Loucy (cell line): ENCODE results near the gene IQCH.

Experiments used
- H2AFZ ChIP-seq: fragments of 200-600 bp; sonication (generic); 2 replicates; pipeline ENCODE4 v1.6.0; 2016; ENCODE audit warnings: antibody characterized with exemption, mild to moderate bottlenecking, low read length, moderate library complexity
- H3F3A ChIP-seq: fragments of 200-600 bp; 2 replicates; pipeline ENCODE4 v1.6.0; 2016; ENCODE audit warnings: antibody characterized with exemption, low read depth, mild to moderate bottlenecking
- H3K27me3 ChIP-seq: fragments of 200-600 bp; sonication (generic); 2 replicates; pipeline ENCODE4 v1.6.1; 2014; ENCODE audit warnings: low read length, mild to moderate bottlenecking; ENCODE audit not compliant: insufficient read depth, poor library complexity, severe bottlenecking
- H3K36me3 ChIP-seq: fragments of 200-600 bp; sonication (generic); 2 replicates; pipeline ENCODE4 v1.6.1; 2016; ENCODE audit warnings: low read length; ENCODE audit not compliant: insufficient read depth
- H3K4me1 ChIP-seq: fragments of 200-600 bp; sonication (generic); 2 replicates; pipeline ENCODE4 v1.5.1; 2014; ENCODE audit warnings: low read length, mild to moderate bottlenecking; ENCODE audit not compliant: insufficient read depth, poor library complexity, severe bottlenecking
- H3K4me2 ChIP-seq: fragments of 200-600 bp; sonication (generic); 2 replicates; pipeline ENCODE4 v1.6.0; 2014; ENCODE audit warnings: antibody characterized with exemption, low read length, low read depth, mild to moderate bottlenecking; ENCODE audit not compliant: poor library complexity, severe bottlenecking
- H3K4me3 ChIP-seq: fragments of 200-600 bp; sonication (generic); 2 replicates; pipeline ENCODE4 v1.5.1; 2014; ENCODE audit warnings: low read length, mild to moderate bottlenecking, mixed read lengths; ENCODE audit not compliant: poor library complexity, severe bottlenecking
- H3K79me2 ChIP-seq: fragments of 200-600 bp; sonication (generic); 2 replicates; pipeline ENCODE4 v1.6.1; 2014; ENCODE audit warnings: low read length; ENCODE audit not compliant: insufficient read depth
- H3K9ac ChIP-seq: fragments of 200-600 bp; sonication (generic); 2 replicates; pipeline ENCODE4 v1.6.0; 2014; ENCODE audit warnings: mild to moderate bottlenecking, low read depth, low read length, moderate library complexity; ENCODE audit not compliant: poor library complexity, severe bottlenecking
- H3K9me2 ChIP-seq: fragments of 200-600 bp; sonication (generic); replicated peaks from 2 replicates; pipeline ENCODE4 v1.6.1; 2016; ENCODE audit warnings: low read depth, low read length, mixed read lengths
- H3K9me3 ChIP-seq: fragments of 200-600 bp; sonication (generic); 2 replicates; pipeline ENCODE4 v1.6.1; 2014; ENCODE audit warnings: mild to moderate bottlenecking, antibody characterized with exemption, low read length, low read depth; ENCODE audit not compliant: insufficient read depth
- H4K20me1 ChIP-seq: fragments of 200-600 bp; sonication (generic); 2 replicates; pipeline ENCODE4 v1.6.0; 2014; ENCODE audit warnings: antibody characterized with exemption, low read length, mild to moderate bottlenecking; ENCODE audit not compliant: insufficient read depth, poor library complexity, severe bottlenecking
- EZH2phosphoT487 ChIP-seq: fragments of 200-600 bp; IDR thresholded peaks from 2 replicates; pipeline ENCODE4 v1.6.1; 2018; ENCODE audit warnings: antibody characterized with exemption, mild to moderate bottlenecking, moderate library complexity, borderline replicate concordance
- TF ChIP-seq, protein P1 (sequence below): fragments of 200-600 bp; sonication (generic); conservative IDR thresholded peaks from 2 replicates; pipeline ENCODE4 v1.5.1; 2014; ENCODE audit warnings: mild to moderate bottlenecking, antibody characterized with exemption, low read length

Gene IQCH

GRCh38 chr15:67512140-67512539 lies 257.6 kb downstream of the IQCH start:
- Histone ChIP-seq H3K4me1 (peaks cover 17% of the 10 kb centered on the region), H3K27me3 (no peaks in the 10 kb centered on the region)

DNA sequence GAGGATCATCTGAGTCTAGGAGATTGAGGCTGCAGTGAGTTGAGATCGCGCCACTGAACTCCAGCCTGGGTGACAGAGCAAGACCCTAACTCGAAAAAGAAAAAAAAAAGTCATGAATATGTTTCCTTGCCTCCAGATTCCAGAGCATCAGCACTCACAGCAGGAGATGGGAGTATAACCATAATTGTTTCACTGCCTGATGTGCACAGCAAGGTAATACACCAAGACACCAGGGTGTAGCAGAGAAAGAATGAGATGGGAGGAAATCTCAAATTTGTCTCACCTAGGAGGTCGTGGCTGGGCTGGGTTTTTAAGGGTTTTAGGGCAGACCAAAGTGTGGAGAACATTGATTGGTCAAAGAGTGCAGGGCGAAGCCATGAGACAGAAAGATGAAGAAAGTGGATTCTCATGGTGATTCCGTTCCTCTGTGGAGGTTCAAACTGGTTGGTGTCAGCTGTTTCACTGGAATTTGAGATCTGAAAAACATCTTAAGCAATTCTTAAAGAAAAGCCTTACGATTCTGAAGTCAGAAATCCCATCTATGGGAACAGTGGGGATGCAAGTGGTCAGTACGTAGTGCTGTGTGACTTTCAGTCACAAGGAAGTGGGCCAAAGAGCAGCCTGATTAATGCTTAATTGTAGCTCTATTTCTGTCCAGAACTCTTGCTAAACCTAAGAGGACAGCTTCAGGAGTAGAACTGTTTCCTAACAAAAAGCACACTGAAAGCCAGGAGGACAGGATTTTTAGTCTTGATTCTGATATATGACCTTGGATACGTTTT lies 258.5 kb downstream of the IQCH start:
- Histone ChIP-seq H2AFZ (no peak overlapping the region), H3K79me2 (no peaks in the 10 kb centered on the region)

More at GRCh38 chr15:67512140-67512539, 257.6 kb downstream of the IQCH start:
- Histone ChIP-seq H3F3A (no peaks in the 10 kb centered on the region), H3K79me2 (no peaks in the 10 kb centered on the region), H3K9ac (no peak overlapping the region), H3K36me3 (no peaks in the 10 kb centered on the region; the same call in 1 of the 2 replicates), H3K4me2 (no peak overlapping the region), H3K9me3 (no peaks in the 10 kb centered on the region), H3K4me3 (no peak overlapping the region), H3K9me2 (no peaks in the 10 kb centered on the region), H4K20me1 (no peaks in the 10 kb centered on the region), H2AFZ (no peak overlapping the region)
- TF ChIP-seq, protein P1, sequence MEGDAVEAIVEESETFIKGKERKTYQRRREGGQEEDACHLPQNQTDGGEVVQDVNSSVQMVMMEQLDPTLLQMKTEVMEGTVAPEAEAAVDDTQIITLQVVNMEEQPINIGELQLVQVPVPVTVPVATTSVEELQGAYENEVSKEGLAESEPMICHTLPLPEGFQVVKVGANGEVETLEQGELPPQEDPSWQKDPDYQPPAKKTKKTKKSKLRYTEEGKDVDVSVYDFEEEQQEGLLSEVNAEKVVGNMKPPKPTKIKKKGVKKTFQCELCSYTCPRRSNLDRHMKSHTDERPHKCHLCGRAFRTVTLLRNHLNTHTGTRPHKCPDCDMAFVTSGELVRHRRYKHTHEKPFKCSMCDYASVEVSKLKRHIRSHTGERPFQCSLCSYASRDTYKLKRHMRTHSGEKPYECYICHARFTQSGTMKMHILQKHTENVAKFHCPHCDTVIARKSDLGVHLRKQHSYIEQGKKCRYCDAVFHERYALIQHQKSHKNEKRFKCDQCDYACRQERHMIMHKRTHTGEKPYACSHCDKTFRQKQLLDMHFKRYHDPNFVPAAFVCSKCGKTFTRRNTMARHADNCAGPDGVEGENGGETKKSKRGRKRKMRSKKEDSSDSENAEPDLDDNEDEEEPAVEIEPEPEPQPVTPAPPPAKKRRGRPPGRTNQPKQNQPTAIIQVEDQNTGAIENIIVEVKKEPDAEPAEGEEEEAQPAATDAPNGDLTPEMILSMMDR = no peak
- no peak for TF ChIP-seq EZH2phosphoT487

DNA sequence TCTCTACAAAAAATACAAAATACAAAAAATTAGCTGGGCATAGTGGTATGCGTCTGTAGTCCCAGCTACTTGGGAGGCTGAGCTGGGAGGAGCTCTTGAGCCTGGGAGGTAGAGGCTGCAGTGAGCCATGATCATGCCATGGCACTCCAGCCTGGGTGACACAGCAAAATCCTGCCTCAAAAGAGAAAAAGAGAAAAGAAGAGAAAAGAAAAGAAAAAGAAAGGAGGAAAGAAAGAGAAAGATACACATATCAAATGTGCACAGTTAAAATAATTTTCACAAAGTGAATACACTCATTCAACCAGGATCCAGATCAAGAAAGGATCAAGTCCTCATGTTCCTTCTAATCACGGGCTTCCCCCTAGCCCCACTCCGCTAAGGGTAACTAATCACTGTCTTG lies 260.5 kb downstream of the IQCH start:
- Histone ChIP-seq H3K9ac (no peak overlapping the region), H3K9me2 (no peaks in the 10 kb centered on the region), H3K4me3 (no peak overlapping the region), H3K9me3 (no peaks in the 10 kb centered on the region), H3K4me2 (no peak overlapping the region), H3K4me1 (peaks cover 19% of the 10 kb centered on the region), H3K79me2 (peaks cover 6% of the 10 kb centered on the region; the same call in 1 of the 2 replicates), H2AFZ (no peak overlapping the region), H3F3A (no peaks in the 10 kb centered on the region), H3K27me3 (no peaks in the 10 kb centered on the region), H4K20me1 (no peaks in the 10 kb centered on the region), H3K36me3 (no peaks in the 10 kb centered on the region; the same call in 1 of the 2 replicates)
- no peak for TF ChIP-seq EZH2phosphoT487
- TF ChIP-seq, protein P1 = no peak

More for the DNA sequence above, 258.5 kb downstream of the IQCH start:
- no peak overlapping the region for H3K4me3 ChIP-seq
- no peaks in the 10 kb centered on the region for H3K9me3 ChIP-seq
- no peak overlapping the region for H3K9ac ChIP-seq
- TF ChIP-seq, protein P1 = no peak
- no peak for TF ChIP-seq EZH2phosphoT487
- H3K36me3 ChIP-seq = no peaks in the 10 kb centered on the region; the same call in 1 of the 2 replicates
- no peaks in the 10 kb centered on the region for H3K9me2 ChIP-seq
- no peaks in the 10 kb centered on the region for H3K27me3 ChIP-seq
- H3F3A ChIP-seq = no peaks in the 10 kb centered on the region
- no peak overlapping the region for H3K4me2 ChIP-seq
- no peaks in the 10 kb centered on the region for H4K20me1 ChIP-seq
- H3K4me1 ChIP-seq = peaks cover 17% of the 10 kb centered on the region
